ENCODE results near the gene GON4L.

GRCh38 chr1:155709391-155709790, 147.6 kb downstream of the GON4L start:
- TF ChIP-seq ZNF660 (tag by site-specific recombination; IDR thresholded peaks at IDR 0.05): no peak
- no peak for TF ChIP-seq ATF2 (tag by site-specific recombination; IDR thresholded peaks at IDR 0.05; ENCODE audit: low read depth)

Data from HEK293 (cell line).